IPS-NIHi11 (cell line): Measurements from ENCODE around the gene SIRPB2.

Source experiments
- DNase-seq: peaks from one replicate; pipeline ENCODE4 v3.0.0; 2012; ENCODE audit warnings: mixed read lengths, low spot score

SIRPB2 gene

DNA sequence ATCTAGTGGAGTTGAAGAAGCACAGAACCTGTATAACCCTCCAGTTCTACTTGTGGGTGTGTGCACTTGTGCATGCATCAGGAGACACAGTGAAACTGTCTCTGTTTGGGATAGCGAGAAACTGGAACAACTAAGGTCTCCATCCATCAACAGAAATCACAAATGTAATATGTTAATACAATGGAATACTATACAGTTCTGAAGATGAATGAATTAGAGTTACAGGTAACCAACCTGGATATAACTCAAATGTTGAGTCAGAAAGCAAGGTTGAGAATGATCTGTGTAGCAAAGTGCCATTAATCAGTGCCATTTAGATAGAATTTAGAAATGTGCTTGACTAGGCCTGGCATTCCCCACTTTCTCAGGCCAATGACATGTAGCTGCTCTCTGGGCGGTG, 20.0 kb downstream of the SIRPB2 start:
- DNase-seq: no peak

DNA sequence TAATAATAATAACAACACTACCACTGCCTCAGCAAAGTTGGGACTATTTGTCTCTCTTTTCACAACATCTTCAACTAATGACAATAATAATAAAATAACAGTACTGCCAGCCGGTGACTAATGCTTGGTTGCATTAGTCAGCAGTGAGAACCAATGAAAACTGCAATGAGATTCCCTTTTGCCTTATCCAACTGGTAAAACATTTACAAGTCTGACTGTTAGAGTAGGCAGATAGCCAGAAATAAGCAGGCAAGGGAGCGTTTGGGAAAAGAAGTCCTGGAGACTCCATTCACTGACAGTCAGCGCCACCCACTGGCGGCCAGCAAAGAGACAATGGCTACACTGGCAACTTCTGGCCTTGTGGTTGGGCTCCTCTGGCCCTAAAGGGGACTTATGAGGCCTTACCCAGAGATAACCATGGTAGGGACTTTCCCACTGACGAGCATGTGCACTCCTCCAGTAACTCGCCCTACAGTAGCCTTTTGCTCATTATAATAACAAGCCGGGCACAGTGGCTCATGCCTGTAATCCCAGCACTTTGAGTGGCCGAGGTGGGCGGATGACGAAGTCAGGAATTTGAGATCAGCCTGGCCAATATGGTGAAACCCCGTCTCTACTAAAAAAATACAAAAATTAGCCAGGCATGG, 21.2 kb downstream of the SIRPB2 start:
- peak; percentile 70 for DNase-seq

DNA sequence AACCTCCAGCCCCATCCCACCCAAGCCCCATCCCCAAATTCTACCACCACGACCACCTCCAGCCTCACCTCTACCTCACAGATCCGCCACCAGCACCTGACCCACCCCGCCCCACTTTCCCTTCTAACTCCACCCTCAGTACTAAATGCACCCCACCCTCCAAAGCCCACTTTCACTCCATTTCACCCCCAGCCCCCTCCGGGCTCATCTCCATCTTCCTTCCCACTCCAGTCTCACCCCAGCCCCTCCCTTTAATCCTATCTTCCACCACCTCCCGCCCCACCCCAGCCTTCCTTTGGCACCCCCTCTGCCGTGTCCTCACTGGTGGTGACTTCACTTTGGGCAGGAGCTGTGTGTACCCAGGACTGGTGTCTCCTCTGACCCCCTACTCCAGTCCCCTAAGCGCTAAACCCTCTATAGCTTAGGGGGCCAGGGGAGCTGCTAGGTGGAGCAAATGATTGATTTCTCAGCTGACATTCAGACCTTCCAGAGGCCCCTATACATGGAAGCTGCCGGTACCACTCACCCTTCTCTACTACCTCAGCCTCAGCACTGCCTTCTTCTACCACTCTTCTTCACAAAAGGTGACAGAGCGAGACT, 21.8 kb downstream of the SIRPB2 start:
- DNase-seq: no peak

DNA sequence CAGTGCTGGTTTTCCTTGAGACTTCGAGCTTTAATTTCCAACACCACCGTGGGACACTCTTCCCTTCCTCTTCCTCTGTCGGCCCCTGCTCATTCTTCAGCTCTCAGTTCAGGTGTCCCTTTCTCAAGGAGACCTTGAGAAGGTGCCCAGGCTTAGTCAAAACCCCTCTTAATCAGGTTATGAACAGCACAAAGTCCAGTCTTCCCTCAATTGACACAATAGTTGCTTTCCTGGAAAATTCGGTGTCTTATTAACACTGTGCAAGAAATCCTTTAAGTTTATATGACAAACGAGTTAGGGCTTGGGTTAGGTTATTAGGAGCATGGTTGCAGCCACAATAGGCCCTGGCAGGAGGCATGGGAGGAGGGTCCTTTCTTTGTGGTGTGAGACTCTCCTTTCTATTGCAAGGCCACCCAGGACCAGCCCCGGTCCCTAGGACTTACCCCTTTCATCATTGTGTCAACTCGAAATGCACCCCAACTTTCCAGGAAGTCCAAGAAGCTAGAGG, 23.0 kb downstream of the SIRPB2 start:
- DNase-seq: no peak

DNA sequence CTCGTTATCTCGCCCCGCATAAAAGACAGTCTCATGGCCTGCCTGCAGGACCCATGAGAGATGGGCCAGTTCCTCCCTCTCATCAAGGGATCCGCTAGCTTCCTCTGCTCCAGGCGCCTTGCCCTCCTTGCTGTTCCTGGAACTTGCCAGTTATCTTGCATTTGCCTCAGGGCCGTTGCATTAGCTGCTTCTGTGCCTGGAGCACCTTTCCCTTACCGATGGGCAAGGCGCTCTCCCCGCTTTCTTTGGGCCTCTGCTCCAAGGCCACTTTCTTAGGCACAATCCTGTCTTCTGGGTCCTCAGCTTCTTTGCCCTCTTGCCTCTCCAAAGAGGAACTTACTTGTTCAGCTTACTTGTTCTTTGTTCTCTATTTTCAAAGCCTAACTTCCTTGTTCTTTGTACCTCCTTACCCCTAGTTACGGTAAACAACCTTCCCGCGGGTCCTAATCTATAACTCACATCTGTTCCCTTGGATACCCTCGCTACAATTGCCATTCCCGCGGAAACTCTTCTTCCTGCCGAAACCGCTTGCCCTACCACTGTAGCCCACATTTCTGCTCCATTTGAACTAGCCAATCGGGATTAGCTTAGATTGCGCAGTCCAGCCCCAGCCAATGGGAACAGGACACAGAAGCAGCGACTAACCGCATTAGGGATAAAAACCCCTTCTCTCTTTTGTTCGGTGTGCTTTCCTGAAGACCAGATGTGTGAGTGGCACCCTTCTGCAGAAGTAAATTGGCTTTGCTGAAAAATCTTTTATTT, 23.7 kb downstream of the SIRPB2 start:
- DNase-seq: no peak

- no peak for DNase-seq
Measured at GRCh38 chr20:1467082-1467354, 24.2 kb downstream of the SIRPB2 start.

- peak; percentile 99 for DNase-seq
Measured at GRCh38 chr20:1466211-1467081, 24.8 kb downstream of the SIRPB2 start, which contains the start of gene NSFL1C. Gene NSFL1C, minus strand, starts transcription at chr20:1466849. Its CDS starts 25 bp downstream, at chr20:1466824.

DNA sequence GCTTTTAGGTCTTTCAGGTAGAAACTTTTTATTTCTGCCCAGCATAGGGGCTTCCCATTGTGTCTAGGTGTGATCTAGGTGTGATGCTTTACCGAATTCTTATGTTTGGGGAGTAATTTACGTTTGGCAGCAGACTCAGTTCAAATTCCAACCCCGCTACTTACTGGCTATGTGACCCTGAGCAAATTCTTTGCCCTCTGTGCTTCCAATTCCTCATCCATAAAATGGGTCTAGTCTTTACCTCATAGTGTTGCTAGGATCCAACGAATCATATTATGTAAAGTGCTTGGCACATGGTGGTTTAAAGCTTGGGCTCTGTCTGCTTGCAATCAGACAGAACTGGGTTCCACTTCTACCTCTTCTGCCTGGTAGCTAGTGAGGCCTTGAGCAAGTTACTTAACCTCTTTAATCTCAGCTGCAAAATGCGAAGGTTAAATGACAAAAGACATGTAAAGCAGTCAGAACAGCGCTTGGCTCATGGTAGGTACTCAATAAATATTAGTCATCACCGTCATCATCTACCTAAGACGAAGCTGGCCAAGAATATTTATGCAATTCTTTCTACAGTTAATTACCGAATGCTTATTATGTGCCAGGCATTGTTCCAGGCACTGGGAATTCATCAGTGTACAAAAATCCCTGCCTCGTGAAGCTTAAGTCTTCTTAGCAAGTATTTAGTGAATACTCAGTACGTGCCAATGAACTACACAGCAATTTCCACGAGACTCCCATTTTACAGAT, 25.6 kb downstream of the SIRPB2 start:
- no peak for DNase-seq

DNA sequence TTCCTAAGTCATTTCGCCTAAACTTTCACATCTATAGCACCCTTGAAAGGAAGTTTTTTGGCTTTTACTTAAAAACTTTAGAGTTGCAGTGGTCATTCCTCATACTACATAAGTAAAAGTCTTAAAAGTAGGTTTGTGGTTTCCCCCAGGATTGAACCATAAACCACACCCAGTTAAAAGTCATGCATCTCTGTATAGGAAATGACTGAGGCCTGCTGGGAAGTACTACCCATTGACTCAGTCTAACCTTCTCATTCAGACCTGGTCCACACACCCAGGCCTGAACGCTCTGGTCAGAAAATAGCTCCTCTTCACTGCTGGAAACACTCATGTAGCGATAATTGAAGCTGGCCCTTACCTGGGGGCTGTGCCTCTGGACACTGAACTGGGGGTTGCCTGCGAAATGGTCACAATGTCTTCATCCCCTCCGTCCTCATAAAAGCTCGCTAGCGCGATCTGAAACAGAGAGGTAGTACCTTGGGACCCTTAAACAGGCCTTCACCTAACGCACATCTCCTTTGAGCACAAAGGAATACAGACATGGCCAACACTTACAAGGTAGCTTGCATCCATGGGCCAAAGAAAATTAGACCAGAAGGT, 27.1 kb downstream of the SIRPB2 start:
- DNase-seq: no peak

DNA sequence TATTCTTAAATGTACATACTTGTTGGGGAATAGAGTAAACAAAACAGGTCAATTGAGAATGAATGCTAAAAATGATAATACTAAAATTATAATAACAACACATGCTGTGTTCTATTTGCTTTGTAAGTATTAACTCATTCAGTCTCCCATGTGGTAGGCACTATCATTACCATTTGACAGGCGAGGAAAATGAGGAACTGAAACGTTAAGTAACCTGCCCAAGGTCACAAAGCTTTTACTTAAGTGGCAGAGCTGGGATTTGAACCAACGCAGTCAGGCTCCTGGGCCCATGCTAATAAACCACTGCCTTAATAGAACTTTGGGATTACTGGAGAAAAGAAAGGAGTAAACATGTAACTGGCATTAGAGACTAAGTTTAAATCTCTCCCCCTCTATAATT, 28.4 kb downstream of the SIRPB2 start:
- DNase-seq: no peak

DNA sequence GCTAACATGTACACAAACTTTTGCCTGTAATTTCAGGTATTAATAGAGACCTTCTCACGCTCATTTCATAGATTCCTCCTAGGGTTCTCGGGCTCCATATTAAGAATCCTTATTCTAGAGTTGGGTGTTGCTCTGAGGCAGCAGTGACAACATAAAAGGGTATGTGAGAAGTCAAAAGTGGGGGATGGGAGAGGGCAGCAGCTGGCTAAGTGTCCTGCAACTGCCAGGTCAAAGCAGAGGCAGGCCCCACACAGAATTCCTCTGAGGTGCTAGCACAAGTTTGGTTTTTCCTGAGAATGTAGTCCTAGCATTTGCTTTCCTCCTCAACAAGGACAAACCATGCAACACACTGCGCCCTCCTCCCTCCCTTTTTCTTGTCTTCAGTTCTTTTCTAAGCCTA, 29.2 kb downstream of the SIRPB2 start:
- DNase-seq: no peak

- no peak for DNase-seq
Measured at GRCh38 chr20:1460275-1460674, 30.9 kb downstream of the SIRPB2 start.

DNA sequence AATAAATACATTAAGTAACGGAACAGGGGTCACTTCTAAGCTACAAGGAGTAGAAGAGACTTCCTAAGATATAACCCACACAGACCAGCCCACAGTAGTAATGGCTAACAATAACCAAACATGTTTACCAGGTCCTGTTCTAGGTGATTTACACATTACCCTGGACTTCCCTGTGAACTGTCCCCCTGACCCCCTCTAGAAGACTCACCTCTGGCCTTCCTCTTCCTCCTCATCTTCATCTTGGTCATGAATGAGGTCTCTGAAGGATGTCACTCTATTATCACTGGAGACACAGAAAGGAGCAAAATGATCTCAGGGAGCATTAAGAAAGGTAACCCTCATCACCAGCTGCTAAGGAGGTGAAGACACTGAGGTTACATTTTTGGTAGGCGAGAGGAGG, 33.2 kb downstream of the SIRPB2 start:
- no peak for DNase-seq

DNA sequence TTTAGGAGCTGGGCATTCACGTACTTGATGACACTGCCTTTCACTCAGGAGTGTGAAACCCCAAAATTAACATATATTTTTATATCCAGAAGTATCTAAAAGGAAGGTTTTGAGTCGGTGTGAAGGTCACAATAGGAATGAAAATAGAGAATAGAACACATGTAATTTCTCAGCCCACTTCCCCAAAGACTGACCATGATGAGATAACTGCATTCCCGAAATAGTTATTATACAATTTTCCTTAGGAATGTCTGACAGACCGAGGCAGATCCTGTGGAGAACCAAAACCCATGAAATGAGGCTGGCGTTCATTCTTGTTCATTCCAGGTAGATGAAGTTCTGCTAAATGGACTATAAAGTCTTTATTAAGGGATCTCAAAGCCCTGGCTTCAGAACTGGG, 34.9 kb downstream of the SIRPB2 start:
- no peak for DNase-seq

DNA sequence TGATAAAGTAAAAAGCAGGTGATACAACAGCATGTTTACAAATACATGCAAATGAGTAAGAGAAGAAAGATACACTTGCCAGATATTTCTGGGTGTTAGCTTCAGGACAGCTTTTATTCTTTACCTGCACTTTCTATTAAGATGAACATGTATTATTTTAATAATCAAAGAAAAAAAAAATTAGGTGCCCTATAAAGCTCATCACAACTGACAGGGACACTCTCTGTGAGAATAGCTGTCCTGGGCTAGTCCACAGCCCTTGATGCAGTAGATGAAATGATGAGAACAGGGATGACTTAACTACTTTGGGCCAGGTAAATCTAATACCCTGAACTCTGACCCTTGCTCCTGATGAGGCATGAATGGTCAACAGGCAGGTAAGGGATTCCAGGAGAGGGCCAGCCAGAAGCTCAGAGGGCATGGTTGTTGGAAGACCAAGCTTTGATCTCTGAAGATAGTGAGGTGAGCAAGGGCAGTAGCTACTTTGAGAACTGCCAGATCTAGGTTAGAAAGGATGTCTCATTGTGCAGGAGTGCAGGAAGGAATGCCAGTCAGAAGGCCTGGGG, 40.2 kb downstream of the SIRPB2 start:
- DNase-seq: no peak

- no peak for DNase-seq
Measured at GRCh38 chr20:1449370-1449769, 41.9 kb downstream of the SIRPB2 start.

DNA sequence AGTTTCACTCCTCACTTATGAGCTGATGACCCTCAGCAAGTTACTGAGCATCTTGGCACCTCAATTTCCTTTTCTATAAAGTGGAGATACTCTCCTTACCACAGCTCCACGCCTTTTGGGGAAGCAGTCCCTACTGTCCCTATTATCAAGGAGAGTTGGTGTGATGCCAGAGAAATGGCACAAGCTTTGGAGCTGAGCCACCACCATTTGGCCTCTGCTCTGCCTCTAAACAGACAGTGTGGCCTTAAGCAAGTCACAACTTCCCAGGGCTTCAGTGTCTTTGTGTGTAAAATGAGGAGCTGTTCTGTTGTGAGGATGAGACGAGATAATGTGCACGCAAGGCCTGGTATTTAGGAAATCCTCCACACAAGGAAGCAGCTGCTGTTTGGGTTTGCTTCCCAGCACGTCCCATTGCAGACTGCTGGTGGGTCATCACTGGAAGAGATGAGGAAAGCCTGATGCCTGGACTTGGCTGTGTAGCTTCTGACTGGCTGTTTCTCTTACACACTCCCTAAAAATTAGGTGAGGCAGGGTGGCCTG, 43.1 kb downstream of the SIRPB2 start:
- DNase-seq: no peak

- DNase-seq: no peak
Measured at GRCh38 chr20:1446536-1446935, 44.7 kb downstream of the SIRPB2 start.

GRCh38 chr20:1443085-1443484, 48.1 kb downstream of the SIRPB2 start:
- DNase-seq: no peak

DNA sequence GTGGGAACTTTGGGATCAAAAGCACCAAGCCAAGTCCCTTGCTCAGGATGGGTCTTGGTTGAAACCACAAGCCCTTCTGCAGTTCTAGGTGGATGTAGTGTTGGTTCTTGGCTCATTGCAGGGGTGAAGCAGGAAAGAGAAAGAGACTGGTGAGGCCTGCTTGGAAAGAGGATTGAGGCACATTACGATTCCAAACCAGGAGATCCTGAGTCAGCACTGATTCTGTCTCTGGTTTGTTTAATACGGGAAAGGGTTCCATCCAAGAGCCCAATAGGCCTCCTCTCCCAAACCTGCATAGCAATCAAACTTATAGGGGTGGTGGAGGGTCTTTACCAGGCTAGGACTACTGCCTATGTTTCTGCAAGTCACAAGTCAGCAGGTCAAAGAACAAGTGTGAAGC, 48.9 kb downstream of the SIRPB2 start:
- no peak for DNase-seq

DNA sequence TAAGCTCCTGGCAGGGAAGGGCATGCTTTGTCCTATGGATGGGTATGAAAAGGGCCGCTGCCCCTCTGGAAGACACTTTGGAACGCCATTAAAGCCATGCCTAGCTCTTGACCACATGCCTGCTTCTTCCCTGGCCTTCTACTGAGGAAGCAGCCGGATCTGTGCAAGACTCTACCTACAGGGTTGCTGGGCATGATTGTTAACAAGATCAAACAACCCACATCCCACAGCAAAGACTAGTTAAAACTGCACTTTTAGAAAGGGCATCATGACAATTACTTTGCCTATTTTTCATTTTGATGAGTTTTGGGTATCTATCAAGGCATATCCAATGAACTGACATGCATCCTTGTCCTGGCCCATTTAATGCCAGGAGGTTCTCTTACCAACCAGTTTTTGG, 50.1 kb downstream of the SIRPB2 start:
- DNase-seq: no peak
